Smooth muscle cell (in vitro differentiated cells): ENCODE results near the gene GAGE13. TPM values are rescaled to one million over a fixed set of nuclear protein-coding genes. Genes with fewer than 3 reads are reported as not detected.

Experiments
- DNase-seq: peaks from one replicate; lab custom pipeline; 2025; ENCODE audit not compliant: unreplicated experiment; lab: John Stamatoyannopoulos, UW
- H2AFZ ChIP-seq: fragments of 200-600 bp; sonication (generic); 2 replicates; pipeline ENCODE4 v1.6.0; 2016; ENCODE audit warnings: antibody characterized with exemption, low read depth, mild to moderate bottlenecking
- H3F3A ChIP-seq: fragments of 200-600 bp; sonication (generic); 2 replicates; pipeline ENCODE4 v1.6.0; 2017; ENCODE audit warnings: antibody characterized with exemption, low read depth
- H3K27ac ChIP-seq: fragments of 200-600 bp; sonication (generic); 2 replicates; pipeline ENCODE4 v1.5.1; 2016; ENCODE audit warnings: low read depth, mild to moderate bottlenecking
- H3K27me3 ChIP-seq: fragments of 200-600 bp; sonication (generic); 2 replicates; pipeline ENCODE4 v1.6.1; 2016; ENCODE audit warnings: low read depth, mild to moderate bottlenecking
- H3K36me3 ChIP-seq: fragments of 200-600 bp; sonication (generic); 2 replicates; pipeline ENCODE4 v1.5.1; 2016; ENCODE audit warnings: low read depth
- H3K4me1 ChIP-seq: fragments of 200-600 bp; sonication (generic); 2 replicates; pipeline ENCODE4 v1.5.1; 2016; ENCODE audit warnings: low read depth
- H3K4me2 ChIP-seq: fragments of 200-600 bp; sonication (generic); 2 replicates; pipeline ENCODE4 v1.6.0; 2016; ENCODE audit warnings: mild to moderate bottlenecking
- H3K4me3 ChIP-seq: fragments of 200-600 bp; sonication (generic); 2 replicates; pipeline ENCODE4 v1.5.1; 2016; ENCODE audit warnings: mild to moderate bottlenecking
- H3K79me2 ChIP-seq: fragments of 200-600 bp; sonication (generic); 2 replicates; pipeline ENCODE4 v1.6.0; 2016; ENCODE audit warnings: low read depth, mild to moderate bottlenecking
- H3K9ac ChIP-seq: fragments of 200-600 bp; sonication (generic); 2 replicates; pipeline ENCODE4 v1.6.0; 2016; ENCODE audit warnings: low read depth
- H3K9me3 ChIP-seq: fragments of 200-600 bp; sonication (generic); replicated peaks from 2 replicates; pipeline ENCODE4 v1.5.1; 2016; ENCODE audit warnings: low read depth
- H4K20me1 ChIP-seq: fragments of 200-600 bp; sonication (generic); 2 replicates; pipeline ENCODE4 v1.6.0; 2016; ENCODE audit warnings: low read depth
- CTCF ChIP-seq: fragments of 200-600 bp; sonication (generic); IDR thresholded peaks from 2 replicates; pipeline ENCODE4 v1.5.1; 2017; ENCODE audit warnings: borderline replicate concordance, mild to moderate bottlenecking, antibody characterized with exemption; ENCODE audit not compliant: insufficient read depth, poor library complexity, severe bottlenecking
- WGBS: methylation state at CpG from one replicate; pipeline ENCODE4 v1.1.7; 2016; ENCODE audit warnings: low lambda C conversion rate; 5-methylcytosine and 5-hydroxymethylcytosine counted together
- polyA plus RNA-seq: library from polyadenylated mRNA; unstranded; fragments of >200 nt; fragmentation: Nextera tagmentation; extraction: Ambion mirVana; gene quantifications from 2 replicates; pipeline ENCODE4 v1.2.1, GENCODE V29; 2016
- total RNA-seq: library from RNA; depleted of rRNA; stranded (reverse); fragments of >200 nt; gene quantifications from 2 replicates; pipeline ENCODE4 v1.2.3, GENCODE V29; 2014

The GAGE13 gene
- total and polyA plus RNA-seq, 2 experiments from 2014 or later: not detected

GRCh38 chrX:49286581-49286980 is 44.8 kb upstream of the GAGE13 start:
- H4K20me1 ChIP-seq: no peaks in the 10 kb centered on the region
- H3K79me2 ChIP-seq: no peaks in the 10 kb centered on the region
- no peaks in the 10 kb centered on the region for H3K36me3 ChIP-seq
- 90% methylated on average over 4 of the region's 4 CpGs for WGBS
- H3K27me3 ChIP-seq: no peaks in the 10 kb centered on the region
- no peak overlapping the region for H3K27ac ChIP-seq
- no peaks in the 10 kb centered on the region for H3K9me3 ChIP-seq
- H3K9ac ChIP-seq: no peak overlapping the region
- H3F3A ChIP-seq: no peaks in the 10 kb centered on the region
- no peaks in the 10 kb centered on the region for H3K4me1 ChIP-seq
- no peak for DNase-seq
- no peak overlapping the region for H3K4me2 ChIP-seq
- TF ChIP-seq CTCF: no peak
- no peak overlapping the region for H3K4me3 ChIP-seq
- H2AFZ ChIP-seq: no peak overlapping the region

GRCh38 chrX:49287665-49288064 is 43.7 kb upstream of the GAGE13 start:
- no peak overlapping the region for H3K27ac ChIP-seq
- H3K79me2 ChIP-seq: no peaks in the 10 kb centered on the region
- no peaks in the 10 kb centered on the region for H4K20me1 ChIP-seq
- H2AFZ ChIP-seq: no peak overlapping the region
- H3K9ac ChIP-seq: no peak overlapping the region
- H3K9me3 ChIP-seq: no peaks in the 10 kb centered on the region
- no peak for DNase-seq
- H3K4me2 ChIP-seq: no peak overlapping the region
- no peaks in the 10 kb centered on the region for H3F3A ChIP-seq
- 91% methylated on average over 1 of the region's 1 CpG for WGBS
- no peaks in the 10 kb centered on the region for H3K4me1 ChIP-seq
- H3K36me3 ChIP-seq: no peaks in the 10 kb centered on the region
- no peak overlapping the region for H3K4me3 ChIP-seq
- no peak for TF ChIP-seq CTCF
- no peaks in the 10 kb centered on the region for H3K27me3 ChIP-seq

GRCh38 chrX:49290215-49290614 is 41.2 kb upstream of the GAGE13 start:
- H3F3A ChIP-seq: no peaks in the 10 kb centered on the region
- no peak overlapping the region for H2AFZ ChIP-seq
- H3K27ac ChIP-seq: no peak overlapping the region
- H3K9ac ChIP-seq: no peak overlapping the region
- no peaks in the 10 kb centered on the region for H3K36me3 ChIP-seq
- no peak for TF ChIP-seq CTCF
- H3K27me3 ChIP-seq: no peaks in the 10 kb centered on the region
- H3K4me2 ChIP-seq: no peak overlapping the region
- no peak overlapping the region for H3K4me3 ChIP-seq
- WGBS: 67% methylated on average over 7 of the region's 7 CpGs
- H3K4me1 ChIP-seq: no peaks in the 10 kb centered on the region
- H4K20me1 ChIP-seq: no peaks in the 10 kb centered on the region
- H3K79me2 ChIP-seq: no peaks in the 10 kb centered on the region
- DNase-seq: no peak
- H3K9me3 ChIP-seq: no peaks in the 10 kb centered on the region

- no peaks in the 10 kb centered on the region for H4K20me1 ChIP-seq
Measured at GRCh38 chrX:49291615-49292337, 39.6 kb upstream of the GAGE13 start.

More at GRCh38 chrX:49291615-49292337, 39.6 kb upstream of the GAGE13 start:
- WGBS: 50% methylated on average over 11 of the region's 11 CpGs
- DNase-seq: peak; percentile 5
- Histone ChIP-seq H2AFZ (no peak overlapping the region), H3K4me1 (no peaks in the 10 kb centered on the region), H3K27me3 (no peaks in the 10 kb centered on the region), H3K9me3 (no peaks in the 10 kb centered on the region), H3K27ac (no peak overlapping the region), H3K4me3 (no peak overlapping the region), H3K9ac (no peak overlapping the region), H3F3A (no peaks in the 10 kb centered on the region), H3K79me2 (no peaks in the 10 kb centered on the region), H3K36me3 (no peaks in the 10 kb centered on the region), H3K4me2 (no peak overlapping the region)
- TF ChIP-seq CTCF: peak; percentile 42
